AG09319 (cell line): ENCODE data around the gene SAA1.
"Not testable (repeated sequence)": the region's sequence is repeated elsewhere in the genome, so short reads cannot be mapped to it uniquely, and the experiment has no call there.

ENCODE experiments used
- DNase-seq: peaks from one replicate; pipeline ENCODE4 v3.0.0-alpha.2; 2010; ENCODE audit warnings: low read depth; ENCODE audit errors: extremely low read depth
- CTCF ChIP-seq: IDR thresholded peaks from 2 replicates; pipeline ENCODE4 v1.5.1; 2011; ENCODE audit warnings: low read depth, mild to moderate bottlenecking, inconsistent platforms, low read length, moderate library complexity

SAA1 gene

GRCh38 chr11:18248561-18248960, 17.5 kb upstream of the SAA1 start, which contains the start of gene SAA2:
Gene SAA2, minus strand, starts transcription at chr11:18248668. Its CDS starts 657 bp downstream, at chr11:18248011.
- no peak for DNase-seq
- TF ChIP-seq CTCF = no peak

- TF ChIP-seq CTCF = no peak
Observed at GRCh38 chr11:18253233-18253632, 12.8 kb upstream of the SAA1 start.

GRCh38 chr11:18253778-18254338, 12.2 kb upstream of the SAA1 start:
- no peak for DNase-seq
- no peak for TF ChIP-seq CTCF

More at GRCh38 chr11:18253233-18253632, 12.8 kb upstream of the SAA1 start:
- DNase-seq = no peak

GRCh38 chr11:18254781-18255361, 11.2 kb upstream of the SAA1 start:
- no peak for DNase-seq
- no peak for TF ChIP-seq CTCF

GRCh38 chr11:18259259-18259658, 6.8 kb upstream of the SAA1 start:
- no peak for TF ChIP-seq CTCF
- no peak for DNase-seq

GRCh38 chr11:18261721-18262120, 4.3 kb upstream of the SAA1 start:
- TF ChIP-seq CTCF = no peak
- no peak for DNase-seq

GRCh38 chr11:18262681-18263350, 3.2 kb upstream of the SAA1 start:
- not testable (repeated sequence) for DNase-seq
